Stomach (tissue), 9 donors: ENCODE measurements around the gene LHFPL3. TPM values are rescaled to one million over a fixed set of nuclear protein-coding genes. Genes with fewer than 3 reads are reported as not detected.

Source experiments
- DNase-seq, 2 donors: peaks; one replicate each; pipeline versions ENCODE4 v3.0.0 to v3.0.0-alpha.2; 2013 to 2019
- H3K27ac ChIP-seq, 5 donors: fragments of 200-600 bp in 4 of 5; sonication (generic) in 4 of 5; one replicate each; pipeline ENCODE4 v1.5.1; 2013 to 2019; ENCODE audit warnings: mild to moderate bottlenecking in 1 of 5, moderate library complexity in 1 of 5
- H3K27me3 ChIP-seq, 3 donors: fragments of 200-600 bp; sonication (generic); one replicate each; pipeline ENCODE4 v1.5.1; 2017 to 2019; ENCODE audit warnings: mixed run types in 1 of 3
- H3K36me3 ChIP-seq, 4 donors: fragments of 200-600 bp; sonication (generic); 1 replicate in 3 of 4; 2 replicates in 1 of 4; pipeline ENCODE4 v1.5.1; 2016 to 2019
- H3K4me1 ChIP-seq, 4 donors: fragments of 200-600 bp; sonication (generic); one replicate each; pipeline ENCODE4 v1.5.1; 2016 to 2019
- H3K4me3 ChIP-seq, 4 donors: fragments of 200-600 bp; sonication (generic) in 3 of 4; one replicate each; pipeline ENCODE4 v1.5.1; 2016 to 2019; ENCODE audit warnings: mild to moderate bottlenecking in 1 of 4
- H3K9me3 ChIP-seq, 4 donors: fragments of 200-600 bp; sonication (generic); one replicate each; pipeline ENCODE4 v1.5.1; 2016 to 2019
- CTCF ChIP-seq, 7 experiments: fragments of 450-650 bp in 4 of 7; fragments of 200-600 bp in 3 of 7; sonication (generic) in 3 of 7; IDR thresholded peaks; one replicate each; pipeline ENCODE4 v1.5.1; 2016 to 2019; ENCODE audit warnings: antibody characterized with exemption in 7 of 7, control low read depth in 2 of 7, mild to moderate bottlenecking in 1 of 7
- EP300 ChIP-seq: sonication (generic); formaldehyde crosslinking; IDR thresholded peaks from one replicate; pipeline ENCODE4 v1.6.1; 2017; ENCODE audit warnings: antibody characterized with exemption
- POLR2A ChIP-seq, 4 donors: fragments of 450-650 bp; IDR thresholded peaks; one replicate each; pipeline ENCODE4 v1.6.1; 2016; ENCODE audit warnings: antibody characterized with exemption in 4 of 4, control low read depth in 2 of 4, mild to moderate bottlenecking in 1 of 4, moderate library complexity in 1 of 4
- POLR2AphosphoS5 ChIP-seq, 3 donors: sonication (generic); formaldehyde crosslinking; IDR thresholded peaks; one replicate each; pipeline ENCODE4 v1.6.1; 2016; ENCODE audit warnings: antibody characterized with exemption in 3 of 3
- WGBS, 5 donors: extraction: QIAGEN DNeasy Blood & Tissue Kit in 3 of 5; methylation state at CpG; one replicate each; pipeline versions ENCODE4 v1.1.5 to v1.1.7; 2013 to 2018; 5-methylcytosine and 5-hydroxymethylcytosine counted together
- intact Hi-C: fragments of 100-400 bp; cut with DNase I; formaldehyde crosslinking; loops from one replicate; pipeline ENCODE4 v1.15.1; 2023; ENCODE audit warnings: low total_unique reads
- polyA plus RNA-seq, 3 donors: library from polyadenylated mRNA; stranded (reverse); fragments of 200-250 nt; gene quantifications; one replicate each; pipeline ENCODE4 v1.2.3, GENCODE V29; 2013
- total RNA-seq, 5 donors: library from RNA; depleted of rRNA; stranded (reverse); fragments of >200 nt; gene quantifications; one replicate each; pipeline versions ENCODE4 v1.1.0 to v1.2.3, GENCODE V29; 2014 to 2016
- donor health status: healthy with polysubstance abuse.
- donor health status: Bipolar disorder and iron deficiency.
- donor health status: healthy.

Gene LHFPL3
- total and polyA plus RNA-seq, 8 donors: 0.55 TPM; not detected in 7

GRCh38 chr7:104450861-104451260 is 122.5 kb downstream of the LHFPL3 start:
- no peaks in the 10 kb centered on the region for H3K27me3 ChIP-seq
- H3K36me3 ChIP-seq: no peaks in the 10 kb centered on the region
- no peaks in the 10 kb centered on the region for H3K4me1 ChIP-seq
- H3K27ac ChIP-seq: no peak overlapping the region
- intact Hi-C loops: no loop called here
- H3K4me3 ChIP-seq: no peak overlapping the region
- no peak for DNase-seq
- H3K9me3 ChIP-seq: peaks cover 0 to 8% (median 0%) of the 10 kb centered on the region in 4 donors
- 63 to 72% (median 66%) methylated on average over 5 of the region's 5 CpGs for WGBS, 5 donors
- TF ChIP-seq EP300 (no peak), POLR2A (IDR thresholded peaks at IDR 0.05) (no peak), CTCF (IDR thresholded peaks at IDR 0.05) (no peak), POLR2AphosphoS5 (IDR thresholded peaks at IDR 0.05) (no peak)

- TF ChIP-seq POLR2AphosphoS5 (IDR thresholded peaks at IDR 0.05): no peak
- no peak for TF ChIP-seq CTCF (IDR thresholded peaks at IDR 0.05)
- TF ChIP-seq POLR2A (IDR thresholded peaks at IDR 0.05): no peak
- TF ChIP-seq EP300: no peak
- no peak overlapping the region for H3K27ac ChIP-seq
- H3K36me3 ChIP-seq: no peaks in the 10 kb centered on the region
- intact Hi-C loops: no loop called here
- H3K4me3 ChIP-seq: no peak overlapping the region
- no peaks in the 10 kb centered on the region for H3K27me3 ChIP-seq
- no peaks in the 10 kb centered on the region for H3K4me1 ChIP-seq
- H3K9me3 ChIP-seq: peaks cover 0 to 8% (median 0%) of the 10 kb centered on the region in 4 donors
- 62 to 75% (median 70%) methylated on average over 3 of the region's 3 CpGs for WGBS, 5 donors
- DNase-seq: no peak
Observed at GRCh38 chr7:104453190-104453589, 124.8 kb downstream of the LHFPL3 start.

GRCh38 chr7:104458875-104459274 is 130.5 kb downstream of the LHFPL3 start:
- Histone ChIP-seq H3K27me3 (no peaks in the 10 kb centered on the region), H3K9me3 (peaks cover 0 to 20% (median 8%) of the 10 kb centered on the region in 4 donors), H3K4me1 (no peaks in the 10 kb centered on the region), H3K36me3 (no peaks in the 10 kb centered on the region), H3K4me3 (no peak overlapping the region), H3K27ac (no peak overlapping the region)
- WGBS, 5 donors: 70 to 90% (median 82%) methylated on average over 3 of the region's 3 CpGs
- TF ChIP-seq POLR2AphosphoS5 (IDR thresholded peaks at IDR 0.05): no peak
- TF ChIP-seq EP300: no peak
- no peak for TF ChIP-seq CTCF (IDR thresholded peaks at IDR 0.05)
- no peak for TF ChIP-seq POLR2A (IDR thresholded peaks at IDR 0.05)
- intact Hi-C loops: no loop called here
- no peak for DNase-seq

- WGBS, 5 donors: 47 to 64% (median 56%) methylated on average over 1 of the region's 1 CpG
- H3K36me3 ChIP-seq: no peaks in the 10 kb centered on the region
Observed at GRCh38 chr7:104469166-104469820, 140.9 kb downstream of the LHFPL3 start.

GRCh38 chr7:104480529-104480928 is 152.1 kb downstream of the LHFPL3 start:
- Histone ChIP-seq H3K9me3 (no peaks in the 10 kb centered on the region), H3K27ac (no peak overlapping the region), H3K4me1 (no peaks in the 10 kb centered on the region), H3K36me3 (no peaks in the 10 kb centered on the region), H3K27me3 (peaks cover 0 to 6% (median 0%) of the 10 kb centered on the region in 3 donors), H3K4me3 (no peak overlapping the region)
- TF ChIP-seq POLR2A (IDR thresholded peaks at IDR 0.05) (no peak), EP300 (no peak), POLR2AphosphoS5 (IDR thresholded peaks at IDR 0.05) (no peak), CTCF (IDR thresholded peaks at IDR 0.05) (no peak)
- intact Hi-C loops: no loop called here
- 52 to 66% (median 55%) methylated on average over 3 of the region's 3 CpGs for WGBS, 5 donors
- DNase-seq: no peak

More at GRCh38 chr7:104469166-104469820, 140.9 kb downstream of the LHFPL3 start:
- Histone ChIP-seq H3K27ac (no peak overlapping the region), H3K4me3 (no peak overlapping the region), H3K27me3 (no peaks in the 10 kb centered on the region), H3K9me3 (peaks cover 0 to 7% (median 5%) of the 10 kb centered on the region in 4 donors), H3K4me1 (no peaks in the 10 kb centered on the region)
- intact Hi-C loops: no loop called here
- no peak for TF ChIP-seq POLR2A (IDR thresholded peaks at IDR 0.05)
- TF ChIP-seq EP300: no peak
- peak in 1 of 2 donors; percentile 4 for DNase-seq
